NB4 (cell line): Measurements from ENCODE around the gene TAF7L.

Source experiments
- CTCF ChIP-seq: IDR thresholded peaks from one replicate; pipeline ENCODE4 v1.5.1; 2012; ENCODE audit warnings: low read depth, low read length
- MAX ChIP-seq: IDR thresholded peaks from 2 replicates; pipeline ENCODE4 v1.6.1; 2011; ENCODE audit warnings: low read depth, low read length
- MYC ChIP-seq: IDR thresholded peaks from 2 replicates; pipeline ENCODE4 v1.6.1; 2011; ENCODE audit warnings: low read depth, low read length
- POLR2A ChIP-seq: IDR thresholded peaks from 2 replicates; pipeline ENCODE4 v1.6.1; 2011; ENCODE audit warnings: mild to moderate bottlenecking; ENCODE audit not compliant: insufficient read length; ENCODE audit errors: extremely low read depth

- TF ChIP-seq CTCF = no peak
- no peak for TF ChIP-seq POLR2A
- no peak for TF ChIP-seq MAX
- no peak for TF ChIP-seq MYC
Measured at GRCh38 chrX:101257448-101258258, 33.5 kb downstream of the TAF7L start.
